Measurements from ENCODE around the gene WDR31.
"Not testable (repeated sequence)": the region's sequence is repeated elsewhere in the genome, so short reads cannot be mapped to it uniquely, and the experiment has no call there.

WDR31 gene

GRCh38 chr9:113298924-113299770 is 40.9 kb downstream of the WDR31 start:
- FAIRE-seq = no peak

GRCh38 chr9:113298311-113298710 is 41.8 kb downstream of the WDR31 start:
- DNase-seq (ENCODE audit: insufficient read length, low spot score) (no peak), FAIRE-seq (no peak)

More at GRCh38 chr9:113298924-113299770, 40.9 kb downstream of the WDR31 start:
- no peak for DNase-seq (ENCODE audit: insufficient read length, low spot score)

- no peak for DNase-seq (ENCODE audit: insufficient read length, low spot score)
- no peak for FAIRE-seq
Observed at GRCh38 chr9:113296796-113297558, 43.1 kb downstream of the WDR31 start.

- not testable (repeated sequence) for DNase-seq (ENCODE audit: insufficient read length, low spot score); FAIRE-seq
Observed at GRCh38 chr9:113296247-113296646, 43.8 kb downstream of the WDR31 start.

GRCh38 chr9:113293285-113293878 is 46.7 kb downstream of the WDR31 start:
- no peak for FAIRE-seq

GRCh38 chr9:113290052-113290607 is 49.9 kb downstream of the WDR31 start:
- no peak for FAIRE-seq

More at GRCh38 chr9:113293285-113293878, 46.7 kb downstream of the WDR31 start:
- DNase-seq (ENCODE audit: insufficient read length, low spot score) = no peak

GRCh38 chr9:113289091-113289490 is 51.0 kb downstream of the WDR31 start:
- DNase-seq (ENCODE audit: insufficient read length, low spot score) (no peak), FAIRE-seq (no peak)

More at GRCh38 chr9:113290052-113290607, 49.9 kb downstream of the WDR31 start:
- DNase-seq (ENCODE audit: insufficient read length, low spot score) = no peak

- no peak for FAIRE-seq
- no peak for DNase-seq (ENCODE audit: insufficient read length, low spot score)
Observed at GRCh38 chr9:113281356-113281755, 58.7 kb downstream of the WDR31 start.

- FAIRE-seq (no peak), DNase-seq (ENCODE audit: insufficient read length, low spot score) (no peak)
Observed at GRCh38 chr9:113278840-113279239, 61.2 kb downstream of the WDR31 start.

GRCh38 chr9:113275157-113276131 is 64.6 kb downstream of the WDR31 start, which contains the start of the genes CDC26 and PRPF4:
TSS of gene CDC26 (minus strand) at chr9:113275572. CDS start at chr9:113272507, 3,065 bp downstream.
TSS of gene PRPF4 (plus strand) at chr9:113275658. CDS start at chr9:113275744, 86 bp downstream.
- DNase-seq (ENCODE audit: insufficient read length, low spot score) (peak; percentile 87), FAIRE-seq (peak; percentile 96)

GRCh38 chr9:113274474-113275156 is 65.5 kb downstream of the WDR31 start:
- DNase-seq (ENCODE audit: insufficient read length, low spot score) = peak; percentile 40
- FAIRE-seq = peak; percentile 57

GRCh38 chr9:113269871-113270270 is 70.2 kb downstream of the WDR31 start:
- DNase-seq (ENCODE audit: insufficient read length, low spot score) (no peak), FAIRE-seq (no peak)

- FAIRE-seq (no peak), DNase-seq (ENCODE audit: insufficient read length, low spot score) (no peak)
Observed at GRCh38 chr9:113269355-113269754, 70.7 kb downstream of the WDR31 start.

GRCh38 chr9:113267911-113268566 is 72.0 kb downstream of the WDR31 start:
- FAIRE-seq (no peak), DNase-seq (ENCODE audit: insufficient read length, low spot score) (no peak)

- DNase-seq (ENCODE audit: insufficient read length, low spot score) = no peak
- FAIRE-seq = no peak
Observed at GRCh38 chr9:113266174-113266573, 73.9 kb downstream of the WDR31 start.
